ENCODE results near the gene GRHL1. TPM values are rescaled to one million over a fixed set of nuclear protein-coding genes. Genes with fewer than 3 reads are reported as not detected.

GRHL1 gene
- total and polyA plus RNA-seq, 2 of the 8 experiments (the other 6 are each of a cell fraction or from before 2014, with no cell fraction given), result 1.3 to 3.6 TPM

DNA sequence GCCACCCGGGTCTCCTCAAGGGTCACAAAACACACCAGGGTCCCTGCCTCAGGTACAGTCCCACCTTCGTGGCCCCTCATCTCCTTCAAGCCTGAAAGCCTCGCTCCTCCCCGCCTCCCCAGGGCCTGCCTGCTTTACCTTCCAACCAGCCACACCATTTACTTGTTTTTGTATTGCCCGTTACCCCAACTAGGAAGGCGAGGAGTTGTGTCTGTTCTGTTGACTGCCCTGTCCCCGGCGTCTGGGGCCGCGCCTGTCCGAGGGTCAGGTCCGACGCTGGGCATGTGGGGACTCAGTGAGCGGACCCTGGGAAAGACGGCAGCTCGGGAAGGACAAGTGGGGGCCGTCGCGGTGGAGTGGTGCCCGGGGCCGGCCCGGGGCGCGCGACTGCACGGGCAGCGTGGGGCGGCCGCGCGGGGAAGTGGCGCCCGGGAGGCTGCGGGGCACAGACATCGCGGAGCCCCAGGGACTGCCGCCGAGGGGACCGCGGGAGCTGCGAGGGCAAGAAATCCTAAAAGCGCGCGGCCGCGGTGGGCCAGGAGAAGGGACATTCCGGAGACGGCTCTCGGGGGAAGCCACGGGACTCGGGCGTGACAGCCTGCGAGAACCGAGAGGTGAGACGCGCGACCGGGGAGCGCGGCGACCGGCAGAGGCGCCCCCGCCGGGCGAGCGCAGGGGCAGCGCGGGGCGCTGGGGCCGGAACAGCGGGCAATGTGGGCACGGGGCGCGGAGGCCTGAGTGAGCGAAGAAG is 797 bp upstream of the GRHL1 start:
- H3K9me3 ChIP-seq (ENCODE audit: insufficient read depth in 2 of 2, low read depth in 1 of 2, low read length in 1 of 2), result no peaks in the 10 kb centered on the region
- no peaks in the 10 kb centered on the region for H3K79me2 ChIP-seq (ENCODE audit: control insufficient read depth in 1 of 2, insufficient read depth in 2 of 2, low read length in 2 of 2)
- peaks cover 0 to 2% of the 10 kb centered on the region in 2 experiments for H4K20me1 ChIP-seq (replicated peaks in 1 of 2; ENCODE audit: control insufficient read depth in 1 of 2, insufficient read depth in 2 of 2, low read length in 2 of 2)
- no peak overlapping the region for H3K4ac ChIP-seq (replicated peaks; ENCODE audit: insufficient read length, low read depth, low read length)
- ChIA-PET CTCF (ENCODE audit: partially characterized antibody) (interaction anchor here (0.8 to 3.5 kb wide), 2 partner anchors 80 to 136 kb away, joined by 4 to 20 read pairs; no protein-coding TSS in a partner anchor), POLR2A (ENCODE audit: partially characterized antibody) (interaction anchor here (1.0 to 1.7 kb wide), 2 partner anchors 97 to 320 kb away, joined by 3 to 4 read pairs; partner anchors contain the start of gene YWHAQ)
- H2BK12ac ChIP-seq (ENCODE audit: low read depth, low read length), result no peak overlapping the region
- TF ChIP-seq SUZ12 (IDR thresholded peaks at IDR 0.05; ENCODE audit: low read length) (peak; percentile 49), KDM4A (IDR thresholded peaks at IDR 0.05; ENCODE audit: low read depth, low read length, severe bottlenecking) (peak; percentile 88), BACH1 (IDR thresholded peaks at IDR 0.05; ENCODE audit: low read length) (0 out of 2 replicates have a peak, but pooled peaks have one; percentile 20), BCL11A (IDR thresholded peaks at IDR 0.05; ENCODE audit: low read depth in 2 of 2, low read length in 2 of 2) (no peak), CEBPB (IDR thresholded peaks at IDR 0.05; ENCODE audit: low read depth, low read length) (no peak), PHF8 (conservative IDR thresholded peaks at IDR 0.05; ENCODE audit: low read depth, low read length) (0 out of 2 replicates have a peak, but pooled peaks have one; percentile 12), EZH2 (IDR thresholded peaks at IDR 0.05; ENCODE audit: low read depth, low read length, severe bottlenecking) (peak; percentile 57)
- H2BK15ac ChIP-seq (ENCODE audit: low read length), result no peak overlapping the region
- peaks cover 11% of the 10 kb centered on the region; the same call in 1 of the 2 replicates for H3K23me2 ChIP-seq (ENCODE audit: low read depth, low read length)
- peak overlapping the region; percentile 39 for H4K8ac ChIP-seq (ENCODE audit: extremely low read depth, insufficient read depth, low read length)
- H3K27me3 ChIP-seq (replicated peaks in 1 of 4; ENCODE audit: control insufficient read depth in 3 of 4, extremely low read depth in 1 of 4, insufficient read depth in 3 of 4, low read length in 3 of 4), result peaks cover 8 to 36% (median 31%) of the 10 kb centered on the region in 4 experiments
- peak overlapping the region; percentile 62 to 91 for H3K4me2 ChIP-seq (ENCODE audit: insufficient read depth in 1 of 2, low read depth in 2 of 2, low read length in 2 of 2)
- no peak overlapping the region for H4K5ac ChIP-seq (ENCODE audit: insufficient read length, low read depth, low read length)
- H2BK120ac ChIP-seq (replicated peaks; ENCODE audit: low read depth, low read length), result no peak overlapping the region
- H3K4me3 ChIP-seq (ENCODE audit: extremely low read depth in 1 of 4, insufficient read depth in 2 of 4, low read depth in 3 of 4, low read length in 4 of 4), result peak overlapping the region; percentile 54 to 81 (median 66)
- no peak overlapping the region for H3K14ac ChIP-seq (ENCODE audit: insufficient read length)
- FAIRE-seq (no peak), DNase-seq (ENCODE audit: low read depth in 1 of 2, low spot score in 2 of 2) (peak in 1 of 2 experiments; percentile 65)
- no peak overlapping the region for H2AK5ac ChIP-seq (ENCODE audit: low read depth, low read length)
- no peaks in the 10 kb centered on the region for H3K36me3 ChIP-seq (ENCODE audit: control insufficient read depth in 2 of 4, insufficient read depth in 4 of 4, low read length in 3 of 4)
- WGBS, 2 experiments (ENCODE audit: extremely low coverage in 1 of 2, insufficient coverage in 1 of 2, insufficient read length in 1 of 2, insufficient replicate concordance in 2 of 2, low coverage in 1 of 2, low lambda C conversion rate in 2 of 2, missing lambda C conversion rate in 1 of 2), result 8% methylated on average over 40 of the region's 76 CpGs; no CpG with 5 or more reads in 1 of the 2 experiments
- H3K18ac ChIP-seq (ENCODE audit: extremely low read depth, low read length), result no peak overlapping the region
- no peak overlapping the region for H3K56ac ChIP-seq (replicated peaks; ENCODE audit: insufficient read length, low read depth, low read length)
- H3K4me1 ChIP-seq (replicated peaks in 1 of 4; ENCODE audit: control insufficient read depth in 3 of 4, insufficient read depth in 4 of 4, low read length in 3 of 4), result no peaks in the 10 kb centered on the region
- no peak overlapping the region for H4K91ac ChIP-seq (replicated peaks; ENCODE audit: insufficient read length, low read length)
- H3K23ac ChIP-seq (ENCODE audit: insufficient read length), result no peak overlapping the region
- no peak overlapping the region for H3K9ac ChIP-seq (replicated peaks in 1 of 4; ENCODE audit: extremely low read depth in 1 of 4, low read depth in 3 of 4, low read length in 3 of 4)
- H3K79me1 ChIP-seq (ENCODE audit: low read depth, low read length), result no peaks in the 10 kb centered on the region
- no peak overlapping the region for H2BK20ac ChIP-seq (ENCODE audit: low read length)
- no peak overlapping the region for H2BK5ac ChIP-seq (ENCODE audit: low read depth, low read length)
- H2AFZ ChIP-seq (ENCODE audit: low read length), result peak overlapping the region; percentile 49
- H3K27ac ChIP-seq (ENCODE audit: low read depth, low read length), result no peak overlapping the region

Measured in H1 (cell line).